Fibroblast of the aortic adventitia (primary cell): ENCODE data around the gene PRDM15. TPM values are rescaled to one million over a fixed set of nuclear protein-coding genes. Genes with fewer than 3 reads are reported as not detected.

ENCODE experiments used
- DNase-seq: peaks from one replicate; pipeline ENCODE4 v3.0.0-alpha.2; 2010; ENCODE audit warnings: low read depth
- H3K4me3 ChIP-seq: 2 replicates; pipeline ENCODE4 v1.5.1; 2011; ENCODE audit warnings: low read depth, mild to moderate bottlenecking, control low read depth, low read length, moderate library complexity
- total RNA-seq: library from RNA; depleted of rRNA; stranded (reverse); fragments of >200 nt; gene quantifications from 2 replicates; pipeline ENCODE4 v1.2.3, GENCODE V29; 2012; ENCODE audit warnings: low replicate concordance
- TF ChIP-seq, protein P1 (sequence below): IDR thresholded peaks from 2 replicates; pipeline ENCODE4 v1.5.1; 2011; ENCODE audit warnings: mild to moderate bottlenecking, low read length, control low read depth, inconsistent platforms; ENCODE audit not compliant: insufficient read depth

Gene PRDM15
- total RNA-seq, 1 donor, result 4.7 TPM

DNA sequence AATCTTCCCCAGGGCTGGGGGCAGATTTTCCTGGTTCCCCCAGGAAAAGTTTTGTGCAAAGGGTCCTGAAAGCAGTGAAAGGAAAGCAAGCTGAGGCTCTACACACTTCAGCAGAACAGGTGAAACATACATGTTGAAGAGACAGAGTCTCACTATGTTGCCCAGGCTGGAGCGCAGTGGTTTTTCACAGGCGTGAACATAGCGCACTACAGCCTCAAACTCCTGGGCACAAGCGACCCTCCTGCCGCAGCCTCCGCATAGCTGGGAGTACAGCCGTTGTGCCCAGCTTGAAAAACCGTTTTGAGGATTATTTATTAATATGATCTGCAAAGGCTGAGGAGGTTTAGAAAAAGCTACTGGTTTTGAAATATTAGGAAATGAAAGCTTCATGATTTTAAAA is 11.8 kb downstream of the PRDM15 start:
- no peak overlapping the region for H3K4me3 ChIP-seq
- no peak for DNase-seq
- TF ChIP-seq, protein P1, sequence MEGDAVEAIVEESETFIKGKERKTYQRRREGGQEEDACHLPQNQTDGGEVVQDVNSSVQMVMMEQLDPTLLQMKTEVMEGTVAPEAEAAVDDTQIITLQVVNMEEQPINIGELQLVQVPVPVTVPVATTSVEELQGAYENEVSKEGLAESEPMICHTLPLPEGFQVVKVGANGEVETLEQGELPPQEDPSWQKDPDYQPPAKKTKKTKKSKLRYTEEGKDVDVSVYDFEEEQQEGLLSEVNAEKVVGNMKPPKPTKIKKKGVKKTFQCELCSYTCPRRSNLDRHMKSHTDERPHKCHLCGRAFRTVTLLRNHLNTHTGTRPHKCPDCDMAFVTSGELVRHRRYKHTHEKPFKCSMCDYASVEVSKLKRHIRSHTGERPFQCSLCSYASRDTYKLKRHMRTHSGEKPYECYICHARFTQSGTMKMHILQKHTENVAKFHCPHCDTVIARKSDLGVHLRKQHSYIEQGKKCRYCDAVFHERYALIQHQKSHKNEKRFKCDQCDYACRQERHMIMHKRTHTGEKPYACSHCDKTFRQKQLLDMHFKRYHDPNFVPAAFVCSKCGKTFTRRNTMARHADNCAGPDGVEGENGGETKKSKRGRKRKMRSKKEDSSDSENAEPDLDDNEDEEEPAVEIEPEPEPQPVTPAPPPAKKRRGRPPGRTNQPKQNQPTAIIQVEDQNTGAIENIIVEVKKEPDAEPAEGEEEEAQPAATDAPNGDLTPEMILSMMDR, result no peak

DNA sequence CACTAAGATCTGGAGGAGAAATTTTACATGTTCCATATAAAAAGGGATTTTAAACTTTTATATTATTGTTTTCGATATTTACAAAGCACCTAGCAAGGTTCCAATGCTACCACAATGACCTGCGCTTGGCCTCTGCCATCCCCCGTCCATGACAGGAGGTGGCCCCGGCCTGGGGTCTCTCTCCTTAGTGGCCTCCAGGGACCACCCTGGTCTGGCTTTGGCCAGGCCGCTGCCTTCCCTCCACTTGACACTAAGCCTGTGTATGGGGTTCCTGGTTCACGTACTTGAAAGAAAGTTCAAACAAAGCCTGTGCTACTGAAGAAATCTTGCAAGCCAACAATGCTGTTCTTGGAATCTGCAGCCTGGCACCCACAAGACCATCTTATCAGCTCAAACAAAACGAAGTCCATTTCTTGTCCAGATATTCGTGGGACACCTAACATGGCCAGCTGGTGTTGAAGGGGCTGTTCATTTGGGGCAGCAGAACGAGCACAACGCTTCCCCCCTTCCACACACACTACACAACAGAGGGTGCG is 12.8 kb downstream of the PRDM15 start:
- no peak for DNase-seq
- TF ChIP-seq, protein P1, result no peak
- H3K4me3 ChIP-seq, result no peak overlapping the region

DNA sequence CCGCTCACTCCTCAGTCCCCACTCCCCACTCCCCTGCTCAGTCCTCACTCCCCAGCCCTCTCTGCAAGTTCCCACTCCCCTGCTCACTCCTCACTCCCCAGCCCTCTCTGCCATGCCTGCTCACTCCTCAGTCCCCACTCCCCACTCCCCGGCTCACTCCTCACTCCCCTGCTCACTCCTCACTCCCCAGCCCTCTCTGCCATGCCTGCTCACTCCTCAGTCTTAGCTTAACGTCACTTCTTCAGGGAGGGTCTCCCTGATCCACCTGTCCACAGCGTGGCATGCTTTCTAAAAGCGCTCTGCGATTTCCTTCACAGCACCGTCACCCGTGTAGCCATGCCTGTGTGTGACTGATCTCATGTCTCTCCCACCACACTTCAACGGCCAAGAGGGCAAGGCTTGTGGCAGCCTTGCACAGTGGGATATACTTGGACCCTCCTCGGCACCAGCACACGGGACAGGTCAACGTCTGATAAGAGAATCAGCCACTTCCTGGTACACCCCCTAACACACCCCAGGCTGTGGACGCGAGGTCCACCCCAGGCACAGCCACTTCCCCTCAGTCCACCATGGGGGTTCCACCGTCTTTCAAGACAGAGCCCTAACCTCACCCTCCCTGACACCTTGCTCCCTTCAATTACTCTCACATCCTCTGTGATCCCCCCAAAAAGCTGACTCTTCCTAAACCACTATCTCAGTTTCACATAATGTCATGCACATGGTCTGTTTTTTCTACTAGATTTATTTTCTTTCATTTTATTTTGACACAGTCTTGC is 14.0 kb downstream of the PRDM15 start:
- TF ChIP-seq, protein P1, result no peak
- H3K4me3 ChIP-seq, result no peak overlapping the region
- DNase-seq, result no peak

DNA sequence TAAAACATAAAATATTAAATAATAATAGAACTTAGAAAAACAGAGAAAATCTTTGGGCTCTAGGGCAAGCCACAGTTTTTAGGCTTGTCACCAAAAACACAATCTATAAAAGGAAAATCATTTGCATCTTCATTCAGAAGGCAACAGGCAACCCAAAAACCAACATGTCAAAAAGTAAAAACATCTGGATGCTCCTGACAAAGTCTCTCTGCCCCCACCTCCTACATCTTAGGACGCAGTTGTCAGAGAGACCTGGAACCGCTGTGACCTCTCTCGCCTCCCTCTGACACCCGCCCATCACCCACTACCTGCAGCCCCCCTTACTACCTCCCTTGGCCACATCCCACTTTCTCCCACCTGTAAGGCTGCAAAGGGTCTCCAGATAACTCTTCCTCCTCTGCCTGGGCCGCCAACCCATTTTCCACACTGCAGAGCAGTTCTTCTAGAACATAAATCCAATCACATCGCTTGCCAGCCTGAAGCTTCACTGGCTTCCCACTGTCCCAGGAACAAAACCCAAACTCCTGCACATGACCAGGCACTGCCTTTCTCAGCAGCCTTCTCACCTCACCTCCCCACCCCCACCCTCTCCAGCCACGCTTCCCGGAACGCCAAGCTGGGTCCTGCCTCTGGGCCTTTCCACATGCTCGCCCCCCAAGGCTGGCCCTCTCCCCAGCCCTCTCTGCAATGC is 14.7 kb downstream of the PRDM15 start:
- no peak overlapping the region for H3K4me3 ChIP-seq
- DNase-seq, result no peak
- TF ChIP-seq, protein P1, result no peak

DNA sequence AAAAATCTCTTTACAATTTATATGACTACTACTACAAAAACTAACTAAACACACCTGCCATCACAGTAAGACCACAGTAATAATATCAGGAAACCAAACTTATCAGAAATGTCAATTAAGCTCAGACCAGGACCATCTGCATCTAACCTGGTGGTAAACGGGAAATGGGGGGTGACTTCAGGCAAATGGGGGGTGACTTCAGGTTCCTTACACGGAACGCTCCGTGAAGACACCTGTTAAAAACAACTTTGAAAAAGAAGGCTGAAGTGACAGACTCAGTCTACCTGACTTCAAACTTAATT is 15.8 kb downstream of the PRDM15 start:
- no peak overlapping the region for H3K4me3 ChIP-seq
- TF ChIP-seq, protein P1, result no peak
- no peak for DNase-seq

DNA sequence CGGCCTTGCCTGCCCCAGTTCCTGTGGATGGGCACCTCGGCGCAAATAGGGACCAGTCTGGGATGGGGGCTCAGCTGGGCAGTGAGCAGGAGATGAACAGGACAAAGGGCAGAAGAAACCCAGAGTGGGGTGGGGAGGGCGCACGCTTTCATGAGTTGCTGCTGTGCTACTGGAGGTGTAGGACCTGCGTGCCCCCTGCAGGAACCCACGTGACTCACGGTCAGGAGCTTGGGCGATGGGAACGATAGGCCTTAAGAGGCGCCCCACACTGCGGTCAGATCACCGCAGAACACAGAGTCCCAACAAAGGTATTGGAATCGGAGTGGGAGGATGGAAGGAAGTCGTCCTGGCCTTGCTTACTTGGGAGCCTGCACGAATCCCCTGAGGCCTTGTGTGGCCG is 17.2 kb downstream of the PRDM15 start:
- no peak for DNase-seq
- H3K4me3 ChIP-seq, result no peak overlapping the region
- TF ChIP-seq, protein P1, result no peak
